Measurements from ENCODE around the gene MISP. TPM values are rescaled to one million over a fixed set of nuclear protein-coding genes. Genes with fewer than 3 reads are reported as not detected.

The MISP gene
- total and polyA plus RNA-seq, 2 donors (not counting 1 experiment from before 2014, with no cell fraction given): not detected

GRCh38 chr19:749811-750210, 1.1 kb upstream of the MISP start:
- intact Hi-C loops (cut with micrococcal nuclease): no loop called here
- CTCF ChIA-PET: no interaction called here

More at GRCh38 chr19:749811-750210, 1.1 kb upstream of the MISP start:
- H3K9ac ChIP-seq (ENCODE audit: low read length): no peak overlapping the region
- H2AFZ ChIP-seq (ENCODE audit: insufficient read depth, low read depth, low read length, poor library complexity, severe bottlenecking): no peak overlapping the region
- DNase-seq: no peak
- peaks cover 0 to 29% (median 7%) of the 10 kb centered on the region in 3 donors for H3K9me3 ChIP-seq (ENCODE audit: control extremely low read depth in 1 of 3, control insufficient read depth in 2 of 3, insufficient read depth in 1 of 3, low read length in 2 of 3)
- H3K9me3 Mint-ChIP-seq (ENCODE audit: insufficient read depth): no peaks in the 10 kb centered on the region
- no peak overlapping the region for H3K4me3 Mint-ChIP-seq
- no peak overlapping the region for H3K27ac ChIP-seq (ENCODE audit: low read length in 2 of 2)
- no peaks in the 10 kb centered on the region for H3K27me3 Mint-ChIP-seq
- H3K36me3 ChIP-seq (replicated peaks in 1 of 2; ENCODE audit: control extremely low read depth in 1 of 2, control insufficient read depth in 1 of 2, extremely low read depth in 1 of 2, insufficient read depth in 2 of 2, low read length in 1 of 2): no peaks in the 10 kb centered on the region
- ATAC-seq (ENCODE audit: low read depth): no peak
- POLR2A ChIA-PET: no interaction called here
- H3K79me2 ChIP-seq (ENCODE audit: control insufficient read depth, insufficient read depth, low read length): no peaks in the 10 kb centered on the region
- H4K20me1 ChIP-seq (ENCODE audit: control insufficient read depth, insufficient read depth, low read length, poor library complexity, severe bottlenecking): no peaks in the 10 kb centered on the region
- H3K4me3 ChIP-seq (ENCODE audit: control extremely low read depth in 1 of 5, extremely low read depth in 1 of 5, insufficient read depth in 1 of 5, low read depth in 2 of 5, low read length in 4 of 5): no peak overlapping the region
- TF ChIP-seq CTCF (IDR thresholded peaks at IDR 0.05) (no peak), EZH2 (IDR thresholded peaks at IDR 0.05; ENCODE audit: borderline replicate concordance, insufficient read depth, low read depth, low read length, poor library complexity, severe bottlenecking) (no peak)
- no peaks in the 10 kb centered on the region for H3K4me1 ChIP-seq (ENCODE audit: control insufficient read depth in 2 of 2, insufficient read depth in 2 of 2, low read length in 2 of 2)
- no peaks in the 10 kb centered on the region for H3K4me1 Mint-ChIP-seq
- peaks cover 0 to 4% (median 0%) of the 10 kb centered on the region in 4 experiments for H3K27me3 ChIP-seq (replicated peaks in 1 of 4; ENCODE audit: control extremely low read depth in 1 of 4, control insufficient read depth in 3 of 4, insufficient read depth in 4 of 4, low read length in 3 of 4)
- H3K4me2 ChIP-seq (replicated peaks; ENCODE audit: low read depth, low read length, poor library complexity, severe bottlenecking): no peak overlapping the region
- WGBS (ENCODE audit: insufficient coverage): 88% methylated on average over 6 of the region's 14 CpGs
- H3K27ac Mint-ChIP-seq: no peak overlapping the region
